ENCODE data around the gene ENTPD6. TPM values are rescaled to one million over a fixed set of nuclear protein-coding genes. Genes with fewer than 3 reads are reported as not detected.
A peak's percentile ranks its signal among the peaks of the same experiment; 100 is the strongest.

Gene ENTPD6
- polyA plus RNA-seq, 1 donor from 2014 or later: 143 TPM

DNA sequence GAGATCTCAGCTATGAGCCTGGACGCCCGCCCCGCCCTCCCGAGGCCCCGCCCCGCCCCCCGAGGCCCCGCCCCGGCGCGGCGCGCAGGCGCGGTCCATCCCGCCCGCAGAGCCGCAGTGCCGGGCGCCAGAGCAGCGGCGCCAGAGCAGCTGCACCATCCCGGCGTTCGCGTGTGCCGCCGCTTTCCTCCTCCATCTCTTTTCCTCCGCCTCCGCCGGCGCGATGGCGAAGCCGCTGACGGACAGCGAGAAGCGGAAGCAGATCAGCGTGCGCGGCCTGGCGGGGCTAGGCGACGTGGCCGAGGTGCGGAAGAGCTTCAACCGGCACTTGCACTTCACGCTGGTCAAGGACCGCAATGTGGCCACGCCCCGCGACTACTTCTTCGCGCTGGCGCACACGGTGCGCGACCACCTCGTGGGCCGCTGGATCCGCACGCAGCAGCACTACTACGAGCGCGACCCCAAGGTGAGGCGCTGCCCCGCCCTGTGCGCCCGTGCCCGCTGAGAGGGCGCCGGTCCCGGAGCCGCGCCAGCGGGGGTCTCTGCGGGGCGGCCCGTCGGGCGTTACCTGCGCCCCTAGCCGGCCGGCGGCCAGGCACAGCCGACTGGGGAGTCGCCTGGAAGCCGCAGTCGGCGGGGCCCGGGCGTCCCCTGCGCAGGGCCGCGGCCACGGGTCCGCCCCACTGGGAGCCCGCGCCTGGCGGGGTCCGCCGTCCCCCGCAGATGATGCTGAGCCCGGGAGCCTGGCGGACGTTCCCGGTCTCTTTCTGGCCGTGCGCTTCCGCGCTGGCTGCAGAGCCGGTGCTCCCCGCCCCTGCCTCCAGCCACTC, 52.7 kb downstream of the ENTPD6 start, which contains the start of gene PYGB:
Gene PYGB, plus strand, starts transcription at position 130 of the 830 bp plus-strand sequence. Its CDS starts 94 bp downstream, at position 224.
- Histone ChIP-seq H3K4me2 (ENCODE audit: low read length) (peak within 1 kb of the TSS; percentile 91), H2AFZ (ENCODE audit: low read depth, low read length) (peak within 1 kb of the TSS; percentile 36), H3K9ac (ENCODE audit: low read length) (peak within 1 kb of the TSS; percentile 75), H3K36me3 (ENCODE audit: insufficient read depth, low read length) (no peaks in the 10 kb centered on the region), H3K4me3 (ENCODE audit: low read length) (peak within 1 kb of the TSS; percentile 95), H4K20me1 (ENCODE audit: insufficient read depth) (no peaks in the 10 kb centered on the region), H3K9me3 (ENCODE audit: low read length) (no peaks in the 10 kb centered on the region), H3K27me3 (ENCODE audit: insufficient read depth, low read depth, low read length) (no peaks in the 10 kb centered on the region), H3K27ac (ENCODE audit: low read length) (peak within 1 kb of the TSS; percentile 73), H3K9me2 (ENCODE audit: insufficient read depth, low read length) (no peaks in the 10 kb centered on the region), H3K79me2 (replicated peaks; ENCODE audit: insufficient read depth, low read length) (peaks cover 42% of the 10 kb centered on the region), H3F3A (ENCODE audit: insufficient read depth, low read length, poor library complexity, severe bottlenecking) (peaks cover 5% of the 10 kb centered on the region)
- TF ChIP-seq TAF1 (IDR thresholded peaks at IDR 0.05; ENCODE audit: low read depth) (peak; percentile 91), POLR2AphosphoS5 (IDR thresholded peaks at IDR 0.05) (peak; percentile 97), EP300 (conservative IDR thresholded peaks at IDR 0.05; ENCODE audit: poor library complexity, severe bottlenecking) (peak; percentile 23), RAD21 (conservative IDR thresholded peaks at IDR 0.05) (peak; percentile 37), EZH2 (IDR thresholded peaks at IDR 0.05; ENCODE audit: borderline replicate concordance, insufficient read depth, low read length, poor library complexity, severe bottlenecking) (no peak), SMC3 (conservative IDR thresholded peaks at IDR 0.05; ENCODE audit: poor library complexity) (peak; percentile 43), MXI1 (conservative IDR thresholded peaks at IDR 0.05; ENCODE audit: poor library complexity, severe bottlenecking) (peak; percentile 97)
- TF ChIP-seq, protein P1, sequence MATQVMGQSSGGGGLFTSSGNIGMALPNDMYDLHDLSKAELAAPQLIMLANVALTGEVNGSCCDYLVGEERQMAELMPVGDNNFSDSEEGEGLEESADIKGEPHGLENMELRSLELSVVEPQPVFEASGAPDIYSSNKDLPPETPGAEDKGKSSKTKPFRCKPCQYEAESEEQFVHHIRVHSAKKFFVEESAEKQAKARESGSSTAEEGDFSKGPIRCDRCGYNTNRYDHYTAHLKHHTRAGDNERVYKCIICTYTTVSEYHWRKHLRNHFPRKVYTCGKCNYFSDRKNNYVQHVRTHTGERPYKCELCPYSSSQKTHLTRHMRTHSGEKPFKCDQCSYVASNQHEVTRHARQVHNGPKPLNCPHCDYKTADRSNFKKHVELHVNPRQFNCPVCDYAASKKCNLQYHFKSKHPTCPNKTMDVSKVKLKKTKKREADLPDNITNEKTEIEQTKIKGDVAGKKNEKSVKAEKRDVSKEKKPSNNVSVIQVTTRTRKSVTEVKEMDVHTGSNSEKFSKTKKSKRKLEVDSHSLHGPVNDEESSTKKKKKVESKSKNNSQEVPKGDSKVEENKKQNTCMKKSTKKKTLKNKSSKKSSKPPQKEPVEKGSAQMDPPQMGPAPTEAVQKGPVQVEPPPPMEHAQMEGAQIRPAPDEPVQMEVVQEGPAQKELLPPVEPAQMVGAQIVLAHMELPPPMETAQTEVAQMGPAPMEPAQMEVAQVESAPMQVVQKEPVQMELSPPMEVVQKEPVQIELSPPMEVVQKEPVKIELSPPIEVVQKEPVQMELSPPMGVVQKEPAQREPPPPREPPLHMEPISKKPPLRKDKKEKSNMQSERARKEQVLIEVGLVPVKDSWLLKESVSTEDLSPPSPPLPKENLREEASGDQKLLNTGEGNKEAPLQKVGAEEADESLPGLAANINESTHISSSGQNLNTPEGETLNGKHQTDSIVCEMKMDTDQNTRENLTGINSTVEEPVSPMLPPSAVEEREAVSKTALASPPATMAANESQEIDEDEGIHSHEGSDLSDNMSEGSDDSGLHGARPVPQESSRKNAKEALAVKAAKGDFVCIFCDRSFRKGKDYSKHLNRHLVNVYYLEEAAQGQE (IDR thresholded peaks at IDR 0.05; ENCODE audit: borderline replicate concordance): peak; percentile 86
- TF ChIP-seq, protein P2, sequence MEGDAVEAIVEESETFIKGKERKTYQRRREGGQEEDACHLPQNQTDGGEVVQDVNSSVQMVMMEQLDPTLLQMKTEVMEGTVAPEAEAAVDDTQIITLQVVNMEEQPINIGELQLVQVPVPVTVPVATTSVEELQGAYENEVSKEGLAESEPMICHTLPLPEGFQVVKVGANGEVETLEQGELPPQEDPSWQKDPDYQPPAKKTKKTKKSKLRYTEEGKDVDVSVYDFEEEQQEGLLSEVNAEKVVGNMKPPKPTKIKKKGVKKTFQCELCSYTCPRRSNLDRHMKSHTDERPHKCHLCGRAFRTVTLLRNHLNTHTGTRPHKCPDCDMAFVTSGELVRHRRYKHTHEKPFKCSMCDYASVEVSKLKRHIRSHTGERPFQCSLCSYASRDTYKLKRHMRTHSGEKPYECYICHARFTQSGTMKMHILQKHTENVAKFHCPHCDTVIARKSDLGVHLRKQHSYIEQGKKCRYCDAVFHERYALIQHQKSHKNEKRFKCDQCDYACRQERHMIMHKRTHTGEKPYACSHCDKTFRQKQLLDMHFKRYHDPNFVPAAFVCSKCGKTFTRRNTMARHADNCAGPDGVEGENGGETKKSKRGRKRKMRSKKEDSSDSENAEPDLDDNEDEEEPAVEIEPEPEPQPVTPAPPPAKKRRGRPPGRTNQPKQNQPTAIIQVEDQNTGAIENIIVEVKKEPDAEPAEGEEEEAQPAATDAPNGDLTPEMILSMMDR (IDR thresholded peaks at IDR 0.05; ENCODE audit: poor library complexity, severe bottlenecking): peak; percentile 30

DNA sequence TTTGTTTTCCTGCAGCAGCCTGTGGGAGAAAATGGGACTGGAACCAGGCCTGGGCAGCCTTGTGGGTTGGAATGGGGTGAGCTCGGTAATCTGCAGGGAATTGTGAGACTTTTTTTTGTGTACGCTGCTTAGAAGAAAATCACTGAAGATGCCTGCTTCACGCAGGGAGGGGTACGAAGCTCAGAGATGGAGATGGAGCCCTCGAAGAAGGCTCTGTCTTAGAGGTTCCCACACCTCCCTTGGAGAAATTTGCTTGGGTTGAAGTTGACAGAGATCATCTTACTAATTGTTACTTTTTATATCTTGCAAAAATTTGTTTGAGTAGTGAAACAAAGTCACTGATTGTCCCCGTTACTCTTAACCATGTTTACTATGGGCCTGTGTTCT, 53.3 kb downstream of the ENTPD6 start:
- Histone ChIP-seq H3F3A (ENCODE audit: insufficient read depth, low read length, poor library complexity, severe bottlenecking) (peaks cover 5% of the 10 kb centered on the region), H3K9me3 (ENCODE audit: low read length) (no peaks in the 10 kb centered on the region), H4K20me1 (ENCODE audit: insufficient read depth) (no peaks in the 10 kb centered on the region), H3K36me3 (ENCODE audit: insufficient read depth, low read length) (no peaks in the 10 kb centered on the region), H3K4me3 (ENCODE audit: low read length) (peak overlapping the region; percentile 95), H3K9me2 (ENCODE audit: insufficient read depth, low read length) (no peaks in the 10 kb centered on the region), H3K27me3 (ENCODE audit: insufficient read depth, low read depth, low read length) (no peaks in the 10 kb centered on the region), H3K4me2 (ENCODE audit: low read length) (peak overlapping the region; percentile 91), H3K9ac (ENCODE audit: low read length) (peak overlapping the region; percentile 75), H3K79me2 (replicated peaks; ENCODE audit: insufficient read depth, low read length) (peaks cover 43% of the 10 kb centered on the region), H3K27ac (ENCODE audit: low read length) (peak overlapping the region; percentile 54), H2AFZ (ENCODE audit: low read depth, low read length) (peak overlapping the region; percentile 36)
- TF ChIP-seq SMC3 (conservative IDR thresholded peaks at IDR 0.05; ENCODE audit: poor library complexity) (no peak), MXI1 (conservative IDR thresholded peaks at IDR 0.05; ENCODE audit: poor library complexity, severe bottlenecking) (no peak), POLR2AphosphoS5 (IDR thresholded peaks at IDR 0.05) (no peak), RAD21 (conservative IDR thresholded peaks at IDR 0.05) (no peak), EP300 (conservative IDR thresholded peaks at IDR 0.05; ENCODE audit: poor library complexity, severe bottlenecking) (no peak), TAF1 (IDR thresholded peaks at IDR 0.05; ENCODE audit: low read depth) (no peak), EZH2 (IDR thresholded peaks at IDR 0.05; ENCODE audit: borderline replicate concordance, insufficient read depth, low read length, poor library complexity, severe bottlenecking) (no peak)
- TF ChIP-seq, protein P2 (IDR thresholded peaks at IDR 0.05; ENCODE audit: poor library complexity, severe bottlenecking): no peak
- TF ChIP-seq, protein P1 (IDR thresholded peaks at IDR 0.05; ENCODE audit: borderline replicate concordance): no peak
